HG03064 (cell line): ENCODE results near the gene PIK3AP1.
"Not testable (repeated sequence)": the region's sequence is repeated elsewhere in the genome, so short reads cannot be mapped to it uniquely, and the experiment has no call there.

Experiments used
- ATAC-seq: cut with Tn5 transposase; IDR thresholded peaks from one replicate; pipeline ENCODE4 v1.9.1; 2021; ENCODE audit warnings: low read depth; ENCODE audit not compliant: unreplicated experiment

Gene PIK3AP1

DNA sequence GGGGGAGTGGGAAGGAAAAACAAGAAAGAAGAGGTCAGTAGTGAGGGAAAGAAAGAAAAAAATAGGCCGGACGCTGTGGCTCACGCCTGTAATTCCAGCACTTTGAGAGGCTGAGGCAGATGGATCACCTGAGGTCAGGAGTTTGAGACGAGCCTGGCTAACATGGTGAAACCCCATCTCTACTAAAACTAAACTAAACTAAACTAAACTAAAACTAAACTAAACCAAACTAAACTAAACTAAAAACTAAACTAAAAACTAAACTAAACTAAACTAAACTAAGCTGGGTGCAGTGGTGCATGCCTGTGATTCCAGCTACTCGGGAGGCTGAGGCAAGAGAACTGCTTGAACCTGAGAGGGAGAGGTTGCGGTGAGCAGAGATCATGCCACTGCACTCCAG is 22.0 kb downstream of the PIK3AP1 start:
- not testable (repeated sequence) for ATAC-seq

DNA sequence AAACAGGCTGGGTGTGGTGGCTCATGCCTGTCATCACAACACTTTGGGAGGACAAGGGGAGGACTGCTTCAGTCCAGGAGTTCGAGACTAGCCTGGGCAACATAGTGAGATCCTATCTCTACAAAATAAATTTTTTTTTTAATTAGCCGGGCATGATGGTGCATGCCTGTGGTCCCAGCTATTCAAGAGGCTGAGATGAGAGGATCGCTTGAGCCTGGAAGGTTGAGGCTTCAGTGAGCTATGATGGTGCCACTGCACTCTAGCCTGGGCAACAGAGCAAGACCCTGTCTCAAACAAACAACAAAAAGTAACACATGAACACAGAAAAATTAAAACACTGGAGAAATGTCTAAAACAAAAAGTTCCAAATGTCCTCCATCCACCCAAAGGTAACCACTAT is 22.9 kb downstream of the PIK3AP1 start:
- ATAC-seq = no peak

DNA sequence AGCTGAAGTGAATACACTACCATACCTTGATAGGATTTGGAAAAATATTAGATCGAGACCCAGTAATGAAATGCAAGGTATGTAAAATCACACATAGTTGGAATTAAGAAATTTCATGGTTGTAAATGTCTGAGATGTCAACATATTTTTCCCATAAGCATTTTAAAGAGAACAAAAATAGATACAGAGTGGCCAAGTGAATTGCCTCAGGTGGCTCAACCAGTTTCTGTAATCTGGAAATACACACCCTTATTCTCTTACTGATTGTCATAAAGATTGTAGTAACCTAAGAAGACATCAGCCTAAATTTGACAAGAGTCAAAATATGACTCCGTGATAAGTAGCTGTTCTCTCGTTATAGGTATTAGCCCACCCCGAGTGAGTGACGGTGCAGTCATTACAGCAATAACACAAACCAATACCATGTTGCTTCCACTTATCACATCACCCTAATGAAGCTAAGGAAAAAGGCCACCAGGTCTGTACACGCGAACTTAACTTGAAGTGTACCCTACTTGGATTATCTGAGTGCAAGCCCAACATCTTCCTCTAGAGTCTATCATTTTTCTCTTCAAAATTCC is 23.4 kb downstream of the PIK3AP1 start:
- no peak for ATAC-seq

DNA sequence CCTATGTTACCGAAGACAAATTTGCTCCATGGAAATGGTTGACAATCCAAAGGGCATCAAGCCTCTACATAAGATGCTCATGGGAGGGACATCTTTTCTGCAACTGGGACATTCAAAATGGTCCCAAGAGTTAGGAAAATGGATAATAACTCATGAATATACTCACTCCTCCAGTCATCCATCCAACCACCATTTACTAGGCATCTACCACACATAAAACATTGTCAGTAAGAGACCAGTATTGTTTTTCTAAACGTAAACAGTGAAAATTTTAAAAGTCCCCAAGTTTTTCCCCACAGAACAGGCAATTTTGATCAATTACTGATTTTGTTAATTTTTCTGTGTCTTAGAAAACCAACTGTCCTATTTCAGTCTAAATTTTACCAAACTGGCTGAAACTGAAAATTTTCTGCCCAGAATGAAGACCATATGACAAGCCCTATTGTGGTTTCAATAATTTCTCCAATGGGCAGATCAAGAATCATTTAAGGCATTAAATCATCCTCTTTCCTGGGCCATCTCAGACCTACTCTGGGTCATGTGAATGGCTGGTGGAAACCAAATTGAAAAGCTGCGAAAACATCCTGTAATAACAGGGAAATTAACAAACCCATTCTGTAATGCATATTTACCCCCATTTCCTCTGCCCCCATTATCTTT is 24.2 kb downstream of the PIK3AP1 start:
- ATAC-seq = no peak

DNA sequence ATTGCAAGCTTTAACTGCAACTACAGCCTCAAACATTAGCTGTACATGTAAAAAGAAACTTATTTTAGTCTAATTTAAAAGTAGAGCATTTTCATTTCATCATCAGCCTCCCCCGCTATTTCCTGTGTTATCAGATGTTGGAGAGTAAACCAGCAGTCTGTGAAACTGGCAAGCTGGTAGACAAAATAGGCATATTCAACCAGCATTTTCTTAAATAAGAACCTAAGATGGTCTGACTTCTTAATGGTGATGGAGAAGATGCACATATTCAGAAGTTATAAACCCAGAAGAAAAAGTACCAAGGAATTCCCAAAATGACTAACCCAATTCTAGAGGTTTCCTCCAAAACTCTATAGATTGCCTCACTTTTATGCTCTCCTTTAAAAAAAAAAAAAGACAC is 24.9 kb downstream of the PIK3AP1 start:
- no peak for ATAC-seq

DNA sequence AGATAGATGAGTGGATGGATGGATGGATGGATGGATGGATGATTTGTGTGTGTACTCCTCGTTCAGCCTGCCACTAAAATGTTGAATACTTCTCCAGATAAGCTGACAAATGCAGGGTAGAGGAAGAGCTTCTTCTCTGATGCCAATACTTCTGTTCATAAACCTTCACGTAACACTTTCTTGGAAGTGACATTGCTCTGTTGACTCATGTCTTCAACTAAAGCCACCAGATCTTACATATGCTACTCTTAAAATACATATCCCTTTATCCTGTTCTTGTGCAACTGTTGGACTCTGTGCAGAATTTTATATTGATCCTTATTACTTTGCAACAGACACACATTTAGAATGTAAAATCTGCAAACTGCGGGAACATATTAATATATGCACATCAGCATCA is 26.9 kb downstream of the PIK3AP1 start:
- no peak for ATAC-seq

DNA sequence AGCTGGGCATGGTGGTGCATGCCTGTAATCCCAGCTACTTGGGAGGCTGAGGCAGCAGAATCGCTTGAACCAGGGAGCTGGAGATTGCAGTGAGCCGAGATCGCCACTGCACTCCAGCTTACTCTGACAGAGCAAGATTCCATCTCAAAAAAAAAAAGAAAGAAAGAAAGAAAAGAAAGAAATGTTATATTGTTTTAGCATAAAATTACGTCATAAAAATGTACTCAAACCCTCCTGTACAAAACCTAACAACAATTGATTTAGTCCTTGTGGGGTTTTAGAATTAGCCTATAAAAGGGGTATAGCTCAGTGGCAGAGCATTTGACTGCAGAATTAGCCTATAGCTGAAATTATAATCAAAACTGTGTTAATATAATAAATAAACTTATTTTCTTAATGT is 27.9 kb downstream of the PIK3AP1 start:
- ATAC-seq = no peak

DNA sequence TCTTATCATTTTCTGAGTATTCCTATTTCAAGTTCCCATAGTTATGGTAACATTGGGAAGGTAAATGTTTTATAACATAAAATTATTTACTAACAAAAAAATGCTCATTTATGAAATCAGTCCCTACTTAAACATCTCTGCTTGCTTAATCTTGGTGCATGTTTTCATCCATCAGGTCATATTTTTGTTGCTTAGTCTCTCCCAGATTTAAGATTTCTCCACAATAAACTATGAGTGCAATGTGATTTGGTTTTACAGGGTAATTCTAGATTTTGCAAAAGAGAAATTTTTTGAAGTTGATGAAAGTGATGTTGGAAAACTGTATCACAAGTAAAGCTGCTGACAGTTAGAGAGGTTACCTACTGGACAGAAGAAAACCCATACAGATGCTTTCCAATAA is 28.6 kb downstream of the PIK3AP1 start:
- no peak for ATAC-seq

DNA sequence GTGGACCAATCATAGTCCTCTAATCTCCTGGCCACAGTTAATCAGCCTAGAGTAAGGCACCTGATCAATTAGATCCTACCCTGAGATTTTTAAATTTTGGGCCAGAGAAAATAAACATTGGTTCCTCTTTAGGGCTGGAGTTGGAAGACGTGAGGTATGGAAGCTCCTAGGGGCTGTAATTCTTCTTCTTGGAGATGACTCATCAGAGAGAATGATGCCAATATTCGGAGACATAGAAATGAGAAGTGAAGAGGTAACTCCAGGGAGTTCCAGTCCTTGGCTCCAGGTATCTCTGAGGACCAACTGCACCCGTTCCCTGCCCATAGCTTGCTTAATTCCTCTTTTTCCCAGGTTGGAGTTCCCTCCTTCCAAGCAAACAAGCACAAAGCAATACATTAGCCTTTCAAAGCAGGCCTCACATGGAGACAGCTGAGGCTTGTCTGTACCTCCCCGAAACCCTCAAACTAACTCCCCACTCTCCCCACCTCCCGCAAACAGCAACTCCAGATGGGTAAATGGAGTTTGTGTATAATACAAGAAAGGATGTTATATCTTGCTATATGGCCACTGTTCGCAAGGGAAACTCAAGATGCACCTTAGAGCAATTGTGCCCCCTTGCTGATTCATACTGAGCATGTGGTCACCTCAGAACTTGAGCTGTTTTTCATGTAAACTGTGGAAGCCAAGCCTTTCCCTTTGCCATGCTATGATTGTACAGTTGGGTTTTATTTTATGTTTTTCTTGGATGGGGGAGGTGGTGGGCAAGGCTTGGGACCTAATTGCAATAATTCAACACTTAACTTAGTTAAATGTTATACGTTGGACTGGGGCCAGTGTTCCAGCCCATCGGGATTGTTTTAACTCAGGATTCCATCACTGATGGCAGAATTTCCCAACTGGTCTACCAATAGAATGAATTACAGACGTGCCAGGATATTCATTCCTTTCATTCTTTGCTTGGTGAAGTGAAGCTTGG is 29.3 kb downstream of the PIK3AP1 start:
- ATAC-seq = no peak

DNA sequence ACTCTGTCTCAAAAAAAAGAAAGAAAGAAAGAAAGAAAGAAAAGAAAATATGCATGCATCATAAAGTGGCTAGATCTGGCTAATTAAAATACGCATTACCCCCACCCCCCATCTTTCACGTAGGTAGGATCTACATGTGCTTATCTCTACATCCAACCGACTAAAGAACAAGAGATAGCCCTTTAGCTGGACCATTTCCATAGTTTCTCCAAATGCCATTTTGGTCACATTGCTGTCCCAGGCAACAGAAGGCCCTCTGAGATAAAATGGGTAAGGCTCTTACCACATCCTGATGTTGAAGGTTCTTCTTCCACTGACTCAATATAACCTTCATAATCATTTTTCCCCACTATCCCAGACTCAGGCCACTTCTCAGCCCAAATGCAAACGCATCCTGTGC is 31.5 kb downstream of the PIK3AP1 start:
- no peak for ATAC-seq

DNA sequence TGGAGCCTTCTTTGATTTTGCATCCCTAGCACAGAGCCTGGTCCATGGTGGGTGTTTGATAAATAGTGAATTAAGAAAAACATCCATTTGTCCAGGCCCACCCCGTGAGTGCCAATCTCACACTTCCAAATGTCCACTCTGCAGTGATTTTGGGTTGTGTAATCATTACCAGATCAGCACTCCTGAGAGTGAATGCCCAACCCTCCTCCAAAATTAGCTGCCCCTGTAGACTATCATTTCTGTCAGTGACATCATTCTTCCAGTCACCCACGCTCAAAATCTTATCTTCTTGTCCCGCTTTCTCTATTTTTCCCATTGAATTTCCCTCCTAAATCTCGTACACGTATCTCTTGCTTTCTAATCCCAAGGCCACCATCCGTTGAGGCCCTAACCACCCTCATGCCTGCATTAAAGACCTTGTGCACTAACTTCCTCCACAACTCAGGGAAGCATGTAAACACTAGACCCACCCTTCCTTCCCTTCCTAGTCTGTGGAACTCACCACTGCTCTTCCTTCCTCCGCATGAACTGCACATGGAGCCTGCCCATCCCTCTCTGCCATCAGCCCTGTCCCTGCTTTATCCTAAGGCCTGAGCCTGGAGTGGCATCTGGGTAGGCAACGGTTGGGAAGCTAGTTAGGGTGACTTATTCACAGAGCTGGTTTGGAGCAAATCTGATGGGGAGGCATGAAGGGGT is 32.8 kb downstream of the PIK3AP1 start:
- ATAC-seq = no peak

DNA sequence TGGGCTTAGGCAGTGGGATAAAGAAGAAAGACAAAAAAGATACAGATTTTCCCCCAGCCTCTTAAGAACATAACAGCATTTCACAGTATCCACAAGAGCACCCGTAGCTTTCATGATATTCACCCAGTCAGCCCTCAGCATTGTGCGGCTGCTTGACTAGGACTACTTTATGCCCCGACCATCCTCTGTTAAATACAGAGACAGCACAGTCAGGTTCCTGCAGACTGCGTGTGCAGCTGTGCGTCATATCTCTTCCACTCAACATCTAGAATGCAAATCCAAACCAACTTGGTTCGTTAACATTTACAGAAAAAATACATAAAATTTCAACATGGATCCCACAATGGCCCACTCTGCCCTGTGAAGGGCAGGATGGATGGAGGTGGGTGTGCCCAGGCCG is 33.8 kb downstream of the PIK3AP1 start:
- ATAC-seq = no peak

DNA sequence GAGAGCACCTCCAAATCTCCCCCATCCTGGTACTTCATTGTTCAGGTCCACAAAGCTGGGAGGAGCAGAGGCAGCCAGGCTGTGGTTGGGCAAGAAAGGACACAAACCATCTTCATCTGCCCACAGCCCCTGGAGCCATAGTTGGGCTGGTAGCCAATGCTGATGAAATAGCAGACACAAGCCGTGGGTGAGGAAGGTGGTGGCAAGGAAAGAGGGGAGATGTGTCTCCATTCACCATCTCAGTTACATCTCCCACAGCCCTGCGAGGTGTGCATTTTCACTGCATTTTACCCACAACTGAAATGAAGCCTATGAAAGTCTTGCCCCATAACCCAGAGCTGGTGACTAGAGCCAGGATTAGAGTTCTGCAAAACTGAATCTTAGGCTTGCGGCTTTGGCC is 35.0 kb downstream of the PIK3AP1 start:
- no peak for ATAC-seq

DNA sequence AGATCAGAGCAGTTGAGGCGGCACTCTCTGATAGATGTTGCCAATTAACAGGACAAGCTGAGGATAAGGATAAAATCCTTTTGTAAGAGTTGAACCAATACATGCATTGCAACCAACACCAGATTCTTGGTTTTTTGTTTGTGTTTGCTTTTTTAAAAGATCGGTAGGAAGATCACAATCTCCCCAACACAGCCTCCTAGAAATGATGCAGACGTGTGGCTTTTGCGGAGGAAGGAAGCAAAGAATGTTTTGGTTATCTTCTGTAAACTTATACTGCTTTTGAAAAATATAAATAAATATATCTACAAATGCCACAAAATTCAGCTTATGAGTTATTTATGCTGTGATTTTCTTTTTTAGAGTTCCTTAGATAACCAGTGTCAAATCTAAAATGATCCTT is 35.5 kb downstream of the PIK3AP1 start:
- ATAC-seq = no peak

DNA sequence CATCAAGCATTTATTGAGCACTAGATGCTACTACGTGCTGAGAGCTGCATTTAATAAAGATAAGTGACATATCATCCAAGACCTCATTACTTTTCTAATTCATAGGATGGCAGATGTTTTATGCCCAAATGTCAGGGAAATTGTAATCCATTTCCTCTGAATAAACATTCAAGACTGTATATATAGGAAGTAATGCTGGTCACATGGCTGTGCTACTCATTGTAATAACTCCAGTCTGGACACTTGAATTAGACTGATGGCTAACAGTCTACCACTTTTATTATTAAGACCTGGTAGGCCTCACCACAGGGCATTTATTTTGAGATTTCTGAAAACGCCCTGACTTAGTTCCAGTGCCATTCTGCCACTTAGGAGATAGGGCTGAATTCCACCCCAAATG is 36.6 kb downstream of the PIK3AP1 start:
- no peak for ATAC-seq

DNA sequence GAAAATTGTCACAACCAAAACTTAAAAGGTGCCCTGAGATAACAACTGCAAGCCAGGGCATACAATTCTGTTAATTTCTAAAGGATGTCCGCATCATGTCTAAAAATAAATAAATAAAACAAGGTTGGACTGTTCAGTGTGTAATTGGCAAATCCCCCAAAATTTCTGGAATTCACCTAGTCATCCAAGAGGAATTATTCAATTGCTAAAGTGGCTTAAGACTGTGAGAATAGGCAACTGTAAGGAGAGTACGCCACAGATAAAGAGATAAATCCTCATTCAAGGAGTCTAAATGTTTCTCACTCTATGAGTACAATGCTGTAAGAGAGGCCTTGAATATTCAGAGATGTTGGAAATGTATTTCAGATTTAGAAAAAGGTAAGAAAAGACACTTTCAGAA is 37.2 kb downstream of the PIK3AP1 start:
- ATAC-seq = no peak

DNA sequence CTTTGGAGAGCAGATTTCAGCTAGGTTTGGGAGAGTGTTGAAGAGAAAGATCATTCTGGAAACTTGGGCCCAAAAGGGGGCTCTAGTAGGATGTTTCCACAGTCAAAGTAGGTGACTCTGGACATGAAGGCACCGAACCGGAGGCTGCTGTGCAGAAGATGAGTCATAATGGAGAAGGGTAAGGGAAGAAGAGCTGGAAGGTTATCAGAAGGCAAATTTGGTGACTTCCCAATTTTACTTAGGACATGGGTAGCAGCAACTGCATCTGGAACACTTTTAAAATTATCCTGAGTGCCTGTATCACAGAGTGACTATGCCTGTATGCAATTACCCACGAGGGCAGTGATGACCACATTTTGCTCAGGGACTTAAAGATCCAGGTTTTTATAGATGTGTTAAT is 38.8 kb downstream of the PIK3AP1 start:
- no peak for ATAC-seq

DNA sequence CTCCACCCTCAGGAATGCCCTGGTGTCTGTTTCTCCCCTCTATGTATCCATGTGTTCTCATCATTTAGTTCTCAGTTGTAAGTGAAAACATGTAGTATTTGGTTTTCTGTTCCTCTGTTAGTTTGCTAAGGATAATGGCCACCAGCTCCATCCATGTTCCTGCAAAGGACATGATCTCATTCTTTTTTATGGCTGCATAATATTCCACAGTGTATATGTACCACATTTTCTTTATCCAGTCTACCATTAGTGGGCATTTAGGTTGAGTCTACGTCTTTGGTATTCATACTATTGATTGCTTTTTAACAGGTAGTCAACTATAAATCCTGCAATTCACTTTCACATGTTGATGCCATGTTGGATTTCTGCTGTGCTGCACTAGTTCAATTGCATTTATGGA is 39.9 kb downstream of the PIK3AP1 start:
- not testable (repeated sequence) for ATAC-seq

DNA sequence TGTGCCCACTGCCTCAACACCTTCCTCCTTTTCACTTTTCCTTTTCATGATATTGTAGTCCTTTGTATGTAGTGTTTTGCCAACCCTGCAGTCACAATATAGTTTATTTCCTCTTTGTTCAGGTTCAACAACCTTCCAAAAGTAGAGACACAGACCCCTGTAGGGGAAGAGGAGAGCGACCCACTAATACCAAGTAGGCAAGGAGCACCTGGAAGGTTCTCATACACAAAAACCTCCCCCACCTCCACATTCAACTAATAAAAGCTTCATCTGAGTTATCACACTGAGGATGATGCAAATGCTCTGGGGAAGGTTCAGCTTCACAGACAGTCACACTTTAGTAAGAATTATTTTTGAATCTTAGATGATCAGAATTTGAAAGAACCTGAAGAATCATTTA is 41.6 kb downstream of the PIK3AP1 start:
- no peak for ATAC-seq

DNA sequence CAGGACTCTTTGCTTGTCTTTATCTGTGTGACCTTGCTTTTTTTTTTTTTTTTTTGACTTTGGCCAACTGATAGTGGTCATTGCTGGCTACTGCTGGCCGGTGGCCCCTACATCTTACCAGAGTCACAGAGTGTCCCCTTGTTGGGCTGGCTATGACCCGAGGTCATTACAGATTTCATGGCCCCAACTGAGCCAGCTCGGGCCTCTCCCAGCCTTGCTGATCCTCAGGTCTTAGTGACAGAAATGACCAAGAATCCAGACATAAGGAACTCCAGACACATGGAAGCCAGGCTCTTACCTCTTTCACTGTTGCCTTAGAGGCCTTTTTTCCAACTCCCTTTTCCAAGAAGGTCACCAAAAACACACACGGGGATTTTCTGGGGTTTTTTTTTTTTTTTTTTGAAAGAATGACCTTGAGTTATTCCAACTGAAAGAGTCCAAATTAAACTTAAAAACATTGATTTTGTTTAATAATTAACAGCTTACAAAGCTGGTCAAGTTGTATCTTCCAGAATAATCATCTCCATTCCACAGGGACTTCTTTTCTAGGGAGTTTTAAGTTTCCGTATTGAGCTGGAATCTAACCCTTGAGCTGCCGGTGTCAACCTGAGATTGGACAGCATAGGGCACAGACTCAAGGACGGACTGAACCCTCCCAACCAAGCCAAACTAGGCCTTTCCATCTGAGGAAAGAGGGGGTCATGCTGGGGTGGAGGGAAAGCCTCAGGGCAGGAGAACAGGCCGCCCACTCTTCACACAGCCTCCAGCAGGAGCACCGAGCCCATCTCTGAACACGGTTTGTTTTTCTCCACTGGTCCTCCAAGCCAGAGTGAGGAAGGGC is 43.8 kb downstream of the PIK3AP1 start:
- ATAC-seq = no peak
